Fibroblast of skin of left quadriceps (primary cell): ENCODE measurements around the gene KYNU.
"Not testable (repeated sequence)": the region's sequence is repeated elsewhere in the genome, so short reads cannot be mapped to it uniquely, and the experiment has no call there.

Experiments used
- DNase-seq, 2 experiments: peaks; one replicate each; pipeline ENCODE4 v3.0.0-alpha.2; 2013; ENCODE audit warnings: low read depth in 2 of 2

Gene KYNU

GRCh38 chr2:143015656-143016055, 138.2 kb downstream of the KYNU start:
- no peak for DNase-seq

- no peak for DNase-seq
Measured at GRCh38 chr2:143026411-143027054, 149.1 kb downstream of the KYNU start.

- no peak for DNase-seq
Measured at GRCh38 chr2:143029141-143029540, 151.7 kb downstream of the KYNU start.

GRCh38 chr2:143030127-143030526, 152.7 kb downstream of the KYNU start:
- DNase-seq: no peak

GRCh38 chr2:143034292-143035074, 157.0 kb downstream of the KYNU start:
- peak; percentile 67 to 69 for DNase-seq

- no peak for DNase-seq
Measured at GRCh38 chr2:143051465-143051864, 174.0 kb downstream of the KYNU start.

GRCh38 chr2:143053437-143053836, 176.0 kb downstream of the KYNU start:
- not testable (repeated sequence) for DNase-seq

GRCh38 chr2:143056550-143056949, 179.1 kb downstream of the KYNU start:
- no peak for DNase-seq

GRCh38 chr2:143058851-143059250, 181.4 kb downstream of the KYNU start:
- no peak for DNase-seq

GRCh38 chr2:143063612-143064200, 186.2 kb downstream of the KYNU start:
- DNase-seq: no peak

GRCh38 chr2:143068094-143068493, 190.6 kb downstream of the KYNU start:
- no peak for DNase-seq

- no peak for DNase-seq
Measured at GRCh38 chr2:143068509-143068908, 191.0 kb downstream of the KYNU start.

- DNase-seq: no peak
Measured at GRCh38 chr2:143070704-143071103, 193.2 kb downstream of the KYNU start.

GRCh38 chr2:143071185-143071876, 193.9 kb downstream of the KYNU start:
- DNase-seq: no peak

GRCh38 chr2:143074913-143075312, 197.4 kb downstream of the KYNU start:
- DNase-seq: not testable (repeated sequence)

- no peak for DNase-seq
Measured at GRCh38 chr2:143075711-143076110, 198.2 kb downstream of the KYNU start.

- no peak for DNase-seq
Measured at GRCh38 chr2:143078104-143078503, 200.6 kb downstream of the KYNU start.

- no peak for DNase-seq
Measured at GRCh38 chr2:143081616-143082015, 204.2 kb downstream of the KYNU start.

- DNase-seq: peak; percentile 42 to 53
Measured at GRCh38 chr2:143083636-143084035, 206.2 kb downstream of the KYNU start.

GRCh38 chr2:143084462-143084861, 207.0 kb downstream of the KYNU start:
- DNase-seq: no peak

GRCh38 chr2:143085125-143085784, 207.8 kb downstream of the KYNU start:
- no peak for DNase-seq

- DNase-seq: no peak
Measured at GRCh38 chr2:143087033-143087432, 209.6 kb downstream of the KYNU start.
